Measurements from ENCODE around the gene ATP6AP1.
"Not testable (repeated sequence)": the region's sequence is repeated elsewhere in the genome, so short reads cannot be mapped to it uniquely, and the experiment has no call there.

Gene ATP6AP1

DNA sequence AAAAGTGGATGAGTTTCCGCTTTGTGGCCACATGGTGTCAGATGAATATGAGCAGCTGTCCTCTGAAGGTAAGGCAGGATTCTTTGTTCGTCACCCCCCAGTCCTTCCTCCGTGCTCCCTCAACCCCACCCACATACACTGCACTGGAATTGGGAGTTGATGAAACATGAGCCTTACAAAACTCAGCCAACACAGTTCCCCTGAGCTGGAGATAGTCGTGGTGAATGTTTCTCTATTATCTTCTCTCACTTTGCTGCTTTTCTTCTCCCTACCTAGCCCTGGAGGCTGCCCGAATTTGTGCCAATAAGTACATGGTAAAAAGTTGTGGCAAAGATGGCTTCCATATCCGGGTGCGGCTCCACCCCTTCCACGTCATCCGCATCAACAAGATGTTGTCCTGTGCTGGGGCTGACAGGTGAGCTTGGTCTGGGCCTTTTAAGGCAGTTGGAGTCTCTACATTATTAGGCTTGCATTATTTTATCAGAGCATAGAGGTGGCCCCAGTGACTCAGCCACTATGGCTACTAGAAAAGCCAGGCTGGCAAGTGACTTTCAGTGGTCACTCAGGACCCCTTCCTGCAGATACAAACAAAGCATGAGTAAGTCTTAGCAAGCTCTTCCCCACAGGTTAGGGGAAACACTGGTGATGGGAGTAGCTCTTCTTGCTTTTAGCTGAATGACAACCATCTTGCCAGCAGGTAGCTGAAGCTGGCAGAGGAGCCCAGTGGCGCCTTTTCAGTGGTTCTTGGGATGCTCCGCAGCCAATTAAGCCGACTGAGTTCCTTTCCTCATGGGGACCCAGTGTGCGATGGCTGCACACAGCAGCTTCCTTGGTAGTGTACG lies 28.7 kb upstream of the ATP6AP1 start:
- DNase-seq, result no peak

- DNase-seq, result not testable (repeated sequence)
Measured at GRCh38 chrX:154400369-154400817, 28.1 kb upstream of the ATP6AP1 start.

GRCh38 chrX:154401045-154401799 lies 27.3 kb upstream of the ATP6AP1 start:
- DNase-seq, result peak; percentile 16

DNA sequence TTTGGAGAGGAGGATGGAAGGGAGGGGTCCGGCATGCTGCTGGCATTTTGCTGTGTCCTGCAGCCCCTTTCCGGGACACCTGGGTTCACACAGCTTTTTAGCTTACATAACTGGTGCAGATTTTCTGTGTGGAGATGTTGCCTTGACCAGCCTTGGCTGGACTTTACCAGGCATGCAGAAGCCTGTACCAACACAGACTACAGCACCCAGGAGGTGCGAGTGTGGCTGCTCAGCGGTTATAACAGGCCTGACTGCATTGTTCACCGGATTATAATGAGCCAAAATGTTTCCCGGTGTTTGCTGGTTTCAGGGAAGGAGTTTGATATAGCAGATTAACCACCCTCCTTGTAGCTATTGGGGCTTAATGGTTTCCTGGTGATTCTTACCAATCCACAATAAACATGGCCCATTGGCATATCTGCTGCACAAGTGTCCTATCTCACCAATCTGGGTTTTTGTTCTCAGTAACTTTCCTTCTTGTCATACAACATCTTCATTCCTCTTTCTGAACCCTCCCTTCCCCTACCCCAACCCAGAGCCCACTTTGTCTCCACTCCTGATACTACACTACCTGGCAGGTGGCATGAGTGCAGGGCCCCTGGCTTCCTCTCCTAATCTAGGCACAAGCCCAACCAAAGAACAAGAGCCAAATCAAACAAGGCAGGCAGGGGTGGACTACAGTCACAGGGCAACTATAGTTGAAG lies 26.4 kb upstream of the ATP6AP1 start:
- DNase-seq, result peak; percentile 30

DNA sequence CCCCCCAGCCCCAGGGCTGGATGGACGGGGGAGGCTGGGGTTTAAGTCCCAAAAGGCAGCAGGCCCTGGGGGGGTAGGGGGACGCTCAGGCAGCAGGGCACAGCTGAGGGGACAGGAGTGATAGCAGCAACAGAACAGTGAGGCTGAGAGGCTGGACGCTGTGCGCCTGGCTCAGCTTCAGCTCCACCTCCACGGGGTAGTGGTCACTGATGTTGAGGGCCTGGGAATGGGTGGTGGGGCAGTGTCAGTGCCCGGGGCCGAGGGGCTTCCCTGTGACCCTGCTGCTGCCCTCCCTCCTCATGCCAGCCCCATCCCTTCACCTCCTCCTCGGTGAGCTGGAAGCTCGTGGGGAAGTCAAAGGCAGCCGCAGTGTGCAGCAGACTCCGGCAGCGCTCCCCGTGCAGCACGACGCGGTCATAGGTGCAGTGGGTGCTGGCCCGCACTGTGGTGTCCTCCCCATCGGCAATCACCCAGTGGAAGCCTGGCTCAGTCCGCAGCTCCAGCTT lies 25.8 kb upstream of the ATP6AP1 start:
- no peak for DNase-seq

DNA sequence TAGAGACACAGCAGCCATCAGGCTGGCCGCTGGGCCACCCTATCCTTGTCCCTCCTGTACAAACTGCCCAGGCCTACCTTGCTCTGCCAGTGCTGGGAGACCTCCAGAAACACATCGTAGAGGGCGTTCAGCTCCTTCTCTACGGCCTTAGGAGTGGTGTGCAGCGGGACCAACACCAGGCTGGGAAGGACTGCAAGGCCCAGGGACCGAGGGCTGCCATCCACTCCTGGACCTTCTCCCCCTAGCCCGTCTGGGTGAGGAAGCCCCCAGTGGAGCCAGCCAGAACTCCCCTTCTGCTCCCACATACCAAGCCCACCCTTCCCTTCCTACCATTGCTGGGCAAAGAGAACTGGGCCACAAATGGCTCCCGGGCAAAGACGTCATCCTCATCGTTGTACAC lies 25.3 kb upstream of the ATP6AP1 start:
- DNase-seq, result no peak

GRCh38 chrX:154403858-154404257 lies 24.6 kb upstream of the ATP6AP1 start:
- no peak for DNase-seq

GRCh38 chrX:154404625-154405192 lies 23.8 kb upstream of the ATP6AP1 start:
- no peak for DNase-seq

- DNase-seq, result no peak
Measured at GRCh38 chrX:154408659-154409221, 19.7 kb upstream of the ATP6AP1 start.

DNA sequence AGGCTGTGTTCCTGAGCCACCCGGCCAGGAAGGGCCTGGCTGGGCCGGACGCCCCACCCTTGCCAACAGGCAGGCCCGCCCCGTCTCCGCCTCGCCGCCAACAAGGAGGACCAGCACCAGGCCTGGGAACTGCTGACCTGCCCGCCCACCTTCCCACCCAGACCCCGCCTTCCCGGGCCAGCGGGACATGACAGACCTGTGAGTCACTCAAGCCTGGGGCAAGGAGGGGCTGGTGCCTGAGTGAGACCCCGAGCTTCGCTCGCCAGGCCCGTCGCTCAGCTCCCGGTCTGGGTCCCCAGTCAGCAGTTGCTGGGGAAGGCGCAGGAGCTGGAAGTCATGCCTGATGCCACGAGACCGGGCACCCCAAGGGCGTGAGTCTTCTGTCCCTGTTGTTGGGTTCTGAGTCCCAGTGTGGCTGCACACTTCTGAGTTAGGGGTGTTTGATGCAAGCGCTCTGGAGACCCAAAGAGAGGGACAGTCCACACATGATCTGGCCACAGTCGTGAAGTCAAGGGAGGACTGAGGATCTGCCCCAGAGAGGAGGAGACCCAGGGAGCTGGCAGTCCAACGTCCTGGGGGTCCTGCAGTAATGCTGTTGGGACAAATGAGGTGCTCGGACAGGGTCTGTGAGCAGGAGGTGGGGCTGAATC lies 19.1 kb upstream of the ATP6AP1 start, which contains the start of gene DNASE1L1:
Gene DNASE1L1, minus strand, starts transcription at position 33 of the 650 bp plus-strand sequence. CDS start 3,686 bp downstream, outside the sequence.
- DNase-seq, result no peak

DNA sequence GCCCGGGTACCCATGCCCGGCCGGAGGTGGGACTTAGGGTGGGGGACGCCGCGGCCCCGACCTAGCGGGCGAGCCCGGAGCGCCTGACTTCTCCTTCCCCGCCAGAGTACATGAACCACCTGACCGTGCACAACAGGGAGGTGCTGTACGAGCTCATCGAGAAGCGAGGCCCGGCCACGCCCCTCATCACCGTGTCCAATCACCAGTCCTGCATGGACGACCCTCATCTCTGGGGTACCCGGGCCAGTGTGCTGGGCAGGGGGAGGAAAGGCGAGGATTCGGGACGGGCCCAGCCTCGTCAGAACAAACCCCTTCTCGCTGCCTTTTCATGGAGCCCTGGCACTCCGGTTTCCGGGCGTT lies 16.5 kb upstream of the ATP6AP1 start:
- peak; percentile 72 for DNase-seq

DNA sequence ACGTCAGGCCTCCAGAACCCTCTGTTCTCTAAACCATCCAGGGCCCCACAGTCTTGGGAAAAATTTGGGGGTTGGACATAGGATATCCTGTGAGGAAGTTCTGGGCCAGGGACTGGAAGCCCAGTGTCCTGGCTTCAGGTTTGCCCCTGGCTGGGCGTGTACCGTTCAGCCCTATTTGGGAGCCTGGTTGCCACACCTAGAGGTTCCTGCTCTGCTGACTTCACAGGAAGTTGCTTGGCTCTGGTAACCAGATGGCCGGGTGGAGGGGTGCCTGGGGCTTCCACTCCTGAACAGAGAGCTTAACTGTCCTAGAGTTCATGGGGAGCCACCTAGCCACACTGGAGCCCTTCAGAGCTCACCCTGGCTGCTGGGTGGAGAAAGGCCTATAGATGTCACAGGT lies 16.0 kb upstream of the ATP6AP1 start:
- peak; percentile 52 for DNase-seq

- no peak for DNase-seq
Measured at GRCh38 chrX:154413142-154413541, 15.3 kb upstream of the ATP6AP1 start.

- peak; percentile 82 for DNase-seq
Measured at GRCh38 chrX:154417157-154417556, 11.3 kb upstream of the ATP6AP1 start.

DNA sequence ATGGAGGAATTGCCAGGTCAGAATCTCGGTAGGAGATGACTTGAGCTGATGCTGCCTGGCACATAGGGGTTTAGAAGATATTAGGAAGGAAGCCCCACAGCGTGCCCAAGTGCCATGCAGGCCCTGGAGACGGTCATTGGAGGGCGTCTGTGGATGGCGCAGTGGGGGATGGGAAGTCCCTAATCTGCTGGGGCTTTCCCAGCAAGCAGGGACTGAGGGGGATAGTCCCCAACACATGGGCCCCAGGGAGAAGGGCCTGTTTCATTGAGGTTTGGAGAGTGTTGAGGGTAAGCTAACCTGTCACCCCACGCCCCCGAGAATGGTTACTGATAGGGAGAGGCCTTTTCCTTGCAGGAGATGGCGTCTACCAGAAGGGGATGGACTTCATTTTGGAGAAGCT lies 9.3 kb upstream of the ATP6AP1 start:
- DNase-seq, result no peak

DNA sequence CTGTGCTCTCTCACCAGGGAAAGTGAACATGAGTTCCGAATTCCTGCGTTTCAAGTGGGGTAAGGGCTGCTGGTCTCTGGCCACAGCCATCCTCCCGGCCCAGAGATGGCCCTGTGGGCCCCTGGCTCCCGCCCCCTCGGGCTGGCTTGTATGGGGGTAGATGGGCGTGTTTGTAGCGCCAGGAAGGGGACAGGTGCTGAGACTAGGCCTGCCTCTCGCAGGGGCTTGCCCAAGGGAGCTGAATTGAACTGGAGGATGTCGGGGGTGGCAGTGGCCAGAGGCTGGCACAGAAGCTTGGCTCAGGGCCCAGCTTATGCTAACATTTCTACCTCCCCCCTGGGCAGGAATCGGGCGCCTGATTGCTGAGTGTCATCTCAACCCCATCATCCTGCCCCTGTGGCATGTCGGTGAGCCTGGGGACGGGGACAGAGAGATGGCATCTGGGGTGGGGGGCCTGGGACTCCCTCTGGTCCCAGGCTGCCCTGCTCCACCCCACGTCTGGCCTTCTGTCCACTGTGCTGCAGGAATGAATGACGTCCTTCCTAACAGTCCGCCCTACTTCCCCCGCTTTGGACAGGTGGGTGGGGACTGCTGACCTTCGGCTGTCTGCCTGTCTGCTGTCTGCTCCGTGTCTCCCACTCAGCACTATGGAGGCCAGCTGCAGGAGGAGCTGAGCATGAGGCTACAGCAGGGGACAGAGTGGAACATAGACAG lies 8.6 kb upstream of the ATP6AP1 start:
- DNase-seq, result peak; percentile 83

GRCh38 chrX:154420402-154420756 lies 8.1 kb upstream of the ATP6AP1 start:
- DNase-seq, result no peak

GRCh38 chrX:154426916-154427770 lies 1.3 kb upstream of the ATP6AP1 start:
- DNase-seq, result no peak

DNA sequence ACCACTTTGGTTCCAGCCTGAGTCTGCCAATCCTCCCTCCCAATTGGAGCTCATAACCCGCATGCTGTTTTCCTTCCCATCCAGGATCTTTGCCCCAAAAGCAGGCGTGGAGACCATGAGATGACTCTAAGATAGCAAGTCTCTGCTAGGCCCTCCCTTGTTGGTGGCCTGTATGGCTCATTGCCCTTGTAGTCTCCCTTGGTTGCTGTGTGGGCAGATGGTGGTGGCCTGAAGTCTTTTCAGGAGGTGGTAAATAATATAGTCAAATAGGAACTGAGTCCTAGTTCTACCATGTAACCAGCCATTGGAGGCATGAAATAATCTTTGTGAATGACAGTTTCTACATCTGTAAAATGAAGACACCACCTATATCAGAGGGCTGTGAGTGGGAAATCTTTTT lies 1.2 kb downstream of the ATP6AP1 start:
- DNase-seq, result no peak

GRCh38 chrX:154430479-154430878 lies 2.0 kb downstream of the ATP6AP1 start:
- DNase-seq, result no peak
